Measurements from ENCODE around the gene SAMD11. TPM values are rescaled to one million over a fixed set of nuclear protein-coding genes. Genes with fewer than 3 reads are reported as not detected.

Gene SAMD11
- total RNA-seq, 1 experiment from 2014 or later: 13.5 TPM

GRCh38 chr1:955474-955873 is 31.8 kb downstream of the SAMD11 start:
- H3K79me2 ChIP-seq (ENCODE audit: insufficient read depth, low read length): peaks cover 5% of the 10 kb centered on the region; the same call in 1 of the 2 replicates
- no peak overlapping the region for H3T11ph ChIP-seq (ENCODE audit: low read length)
- H3K18ac ChIP-seq (ENCODE audit: insufficient read length, low read depth, low read length): no peak overlapping the region
- H3K14ac ChIP-seq (ENCODE audit: insufficient read depth, low read length): no peak overlapping the region
- H2BK12ac ChIP-seq (ENCODE audit: insufficient read length, low read depth, low read length): no peak overlapping the region
- no peak overlapping the region for H3K23ac ChIP-seq (ENCODE audit: insufficient read length, low read depth, low read length)
- H4K91ac ChIP-seq (ENCODE audit: insufficient read length, low read depth, low read length): no peak overlapping the region
- no peak overlapping the region for H3K4ac ChIP-seq (ENCODE audit: low read depth, low read length)
- peaks cover 10% of the 10 kb centered on the region for H3K27me3 Mint-ChIP-seq (ENCODE audit: low read depth)
- H3K4me3 Mint-ChIP-seq: no peak overlapping the region
- no peak overlapping the region for H2BK120ac ChIP-seq (ENCODE audit: low read depth, low read length, poor library complexity, severe bottlenecking)
- H3K36me3 Mint-ChIP-seq (ENCODE audit: insufficient read depth in 1 of 3, low read depth in 3 of 3): peaks cover 26 to 66% (median 53%) of the 10 kb centered on the region in 3 experiments; a peak in 6 of 7 replicates
- H3K4me1 Mint-ChIP-seq: peaks cover 7 to 15% of the 10 kb centered on the region in 2 experiments
- H2AK5ac ChIP-seq (ENCODE audit: insufficient read length, low read length): no peak overlapping the region
- WGBS (ENCODE audit: extremely low coverage, insufficient read length, low lambda C conversion rate): no CpG with 5 or more reads among the region's 6 CpGs
- peaks cover 4% of the 10 kb centered on the region for H3K79me1 ChIP-seq (ENCODE audit: insufficient read depth, low read depth, low read length, poor library complexity, severe bottlenecking)
- no peak overlapping the region for H3K4me2 ChIP-seq (ENCODE audit: insufficient read depth, insufficient read length, low read length)
- H2BK20ac ChIP-seq (ENCODE audit: low read depth, low read length, poor library complexity, severe bottlenecking): no peak overlapping the region
- H4K5ac ChIP-seq (ENCODE audit: insufficient read length, low read depth, low read length): no peak overlapping the region
- H2BK15ac ChIP-seq (ENCODE audit: low read depth, low read length): no peak overlapping the region
- no peaks in the 10 kb centered on the region; a peak in 2 of 5 replicates for H3K9me3 Mint-ChIP-seq
- no peak overlapping the region for H3K27ac Mint-ChIP-seq
- no peaks in the 10 kb centered on the region for H3K23me2 ChIP-seq (ENCODE audit: insufficient read length, low read depth, low read length, poor library complexity, severe bottlenecking)
- H3K9me3 ChIP-seq (ENCODE audit: control insufficient read depth, low read depth, low read length): no peaks in the 10 kb centered on the region
- peaks cover 4% of the 10 kb centered on the region; the same call in 1 of the 2 replicates for H3K27me3 ChIP-seq (ENCODE audit: insufficient read depth, low read length)
- no peak overlapping the region for H2BK5ac ChIP-seq (ENCODE audit: insufficient read length, low read length)
- no peaks in the 10 kb centered on the region for H3K4me1 ChIP-seq (ENCODE audit: insufficient read depth, low read length)
- H3K9ac ChIP-seq (ENCODE audit: extremely low read depth, insufficient read length, low read length): no peak overlapping the region
- H3K27ac ChIP-seq (ENCODE audit: insufficient read length, low read depth, low read length): no peak overlapping the region
- H2AFZ ChIP-seq (ENCODE audit: low read length): no peak overlapping the region
- H3K56ac ChIP-seq (ENCODE audit: insufficient read length, low read depth, low read length): no peak overlapping the region
- no peaks in the 10 kb centered on the region for H4K20me1 ChIP-seq (ENCODE audit: control insufficient read depth, insufficient read depth, insufficient read length)
- no peak for TF ChIP-seq CTCF (conservative IDR thresholded peaks at IDR 0.05)
- DNase-seq: no peak
- no peak overlapping the region for H4K8ac ChIP-seq (replicated peaks; ENCODE audit: insufficient read length, low read depth, low read length)

Data from H9 (cell line).